Umbilical cord (tissue), 2 donors: ENCODE measurements around the gene PACSIN2. TPM values are rescaled to one million over a fixed set of nuclear protein-coding genes. Genes with fewer than 3 reads are reported as not detected.

Experiments
- DNase-seq: peaks from one replicate; pipeline ENCODE4 v3.0.0-alpha.2; 2015; ENCODE audit warnings: low spot score
- total RNA-seq: library from RNA; depleted of rRNA; stranded (reverse); fragments of >200 nt; gene quantifications from one replicate; pipeline ENCODE4 v1.2.3, GENCODE V29; 2014; ENCODE audit warnings: low replicate concordance; ENCODE audit not compliant: insufficient read depth

The PACSIN2 gene
- total RNA-seq, 1 donor from 2014 or later: 77.8 TPM

- no peak for DNase-seq
Measured at GRCh38 chr22:42821386-42821785, 193.6 kb downstream of the PACSIN2 start.

- peak; percentile 40 for DNase-seq
Measured at GRCh38 chr22:42820045-42820763, 194.7 kb downstream of the PACSIN2 start.

Other genes with a start within 250 kb of the PACSIN2 start
- 94.6 TPM for gene ARFGAP3, start 157.9 kb downstream of the PACSIN2 start, total RNA-seq
- gene TTLL1, start 74.2 kb upstream of the PACSIN2 start, total RNA-seq: 11.8 TPM
- gene BIK, start 95.6 kb upstream of the PACSIN2 start, total RNA-seq: not detected
- 13.7 TPM for gene MCAT, start 128.2 kb upstream of the PACSIN2 start, total RNA-seq
- 180 TPM for gene TSPO, start 136.4 kb upstream of the PACSIN2 start, total RNA-seq
- gene TTLL12, start 172.0 kb upstream of the PACSIN2 start, total RNA-seq: 10.6 TPM